Measurements from ENCODE around the gene SH3BP5L. TPM values are rescaled to one million over a fixed set of nuclear protein-coding genes. Genes with fewer than 3 reads are reported as not detected.

The SH3BP5L gene
- total and polyA plus RNA-seq, 2 of the 13 experiments (the other 11 are each of a cell fraction or from before 2014, with no cell fraction given), result 10.3 to 14.9 TPM

DNA sequence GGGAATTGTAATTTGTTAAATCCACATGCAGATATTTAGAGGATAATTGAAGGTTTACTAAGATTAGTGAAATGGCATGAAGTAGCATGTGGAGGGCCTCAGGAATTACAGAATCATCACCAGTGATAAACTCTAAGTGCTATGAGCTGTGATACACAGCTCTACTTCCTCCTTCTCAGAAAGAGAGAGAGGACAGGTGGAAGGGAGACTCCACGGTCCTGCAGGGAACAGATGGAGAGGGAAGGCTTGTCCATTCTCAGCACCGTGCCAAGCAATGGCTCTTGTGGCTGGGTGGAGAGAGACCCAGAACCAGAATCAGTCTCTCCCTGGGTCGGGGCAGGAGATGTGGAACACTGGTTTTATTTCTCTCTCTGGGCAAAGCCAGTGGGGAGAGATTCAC lies 42.3 kb downstream of the SH3BP5L start (continued):
- TF ChIP-seq, protein P1, sequence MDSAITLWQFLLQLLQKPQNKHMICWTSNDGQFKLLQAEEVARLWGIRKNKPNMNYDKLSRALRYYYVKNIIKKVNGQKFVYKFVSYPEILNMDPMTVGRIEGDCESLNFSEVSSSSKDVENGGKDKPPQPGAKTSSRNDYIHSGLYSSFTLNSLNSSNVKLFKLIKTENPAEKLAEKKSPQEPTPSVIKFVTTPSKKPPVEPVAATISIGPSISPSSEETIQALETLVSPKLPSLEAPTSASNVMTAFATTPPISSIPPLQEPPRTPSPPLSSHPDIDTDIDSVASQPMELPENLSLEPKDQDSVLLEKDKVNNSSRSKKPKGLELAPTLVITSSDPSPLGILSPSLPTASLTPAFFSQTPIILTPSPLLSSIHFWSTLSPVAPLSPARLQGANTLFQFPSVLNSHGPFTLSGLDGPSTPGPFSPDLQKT (CRISPR knock-in tag; IDR thresholded peaks at IDR 0.05; ENCODE audit: borderline replicate concordance), result no peak
- TF ChIP-seq HOXA7 (CRISPR knock-in tag; IDR thresholded peaks at IDR 0.05) (no peak), MYC (CRISPR knock-in tag; IDR thresholded peaks at IDR 0.05; ENCODE audit: borderline replicate concordance) (no peak), ZNF12 (CRISPR knock-in tag; IDR thresholded peaks at IDR 0.05) (no peak), ARNT2 (CRISPR knock-in tag; IDR thresholded peaks at IDR 0.05; ENCODE audit: low read depth) (no peak)
- TF ChIP-seq, protein P2, sequence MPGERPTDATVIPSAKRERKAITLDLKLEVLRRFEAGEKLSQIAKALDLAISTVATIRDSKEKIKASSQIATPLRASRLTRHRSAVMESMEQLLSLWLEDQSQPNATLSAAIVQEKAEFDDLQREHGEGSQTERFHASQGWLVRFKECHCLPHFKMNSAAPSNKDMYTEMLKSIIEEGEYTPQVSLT (CRISPR knock-in tag; IDR thresholded peaks at IDR 0.05; ENCODE audit: borderline replicate concordance, low read depth), result no peak
- TF ChIP-seq, protein P3, sequence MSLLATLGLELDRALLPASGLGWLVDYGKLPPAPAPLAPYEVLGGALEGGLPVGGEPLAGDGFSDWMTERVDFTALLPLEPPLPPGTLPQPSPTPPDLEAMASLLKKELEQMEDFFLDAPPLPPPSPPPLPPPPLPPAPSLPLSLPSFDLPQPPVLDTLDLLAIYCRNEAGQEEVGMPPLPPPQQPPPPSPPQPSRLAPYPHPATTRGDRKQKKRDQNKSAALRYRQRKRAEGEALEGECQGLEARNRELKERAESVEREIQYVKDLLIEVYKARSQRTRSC (CRISPR knock-in tag; IDR thresholded peaks at IDR 0.05; ENCODE audit: low read depth), result no peak
- TF ChIP-seq, protein P4, sequence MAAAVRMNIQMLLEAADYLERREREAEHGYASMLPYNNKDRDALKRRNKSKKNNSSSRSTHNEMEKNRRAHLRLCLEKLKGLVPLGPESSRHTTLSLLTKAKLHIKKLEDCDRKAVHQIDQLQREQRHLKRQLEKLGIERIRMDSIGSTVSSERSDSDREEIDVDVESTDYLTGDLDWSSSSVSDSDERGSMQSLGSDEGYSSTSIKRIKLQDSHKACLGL (CRISPR knock-in tag; IDR thresholded peaks at IDR 0.05), result no peak

DNA sequence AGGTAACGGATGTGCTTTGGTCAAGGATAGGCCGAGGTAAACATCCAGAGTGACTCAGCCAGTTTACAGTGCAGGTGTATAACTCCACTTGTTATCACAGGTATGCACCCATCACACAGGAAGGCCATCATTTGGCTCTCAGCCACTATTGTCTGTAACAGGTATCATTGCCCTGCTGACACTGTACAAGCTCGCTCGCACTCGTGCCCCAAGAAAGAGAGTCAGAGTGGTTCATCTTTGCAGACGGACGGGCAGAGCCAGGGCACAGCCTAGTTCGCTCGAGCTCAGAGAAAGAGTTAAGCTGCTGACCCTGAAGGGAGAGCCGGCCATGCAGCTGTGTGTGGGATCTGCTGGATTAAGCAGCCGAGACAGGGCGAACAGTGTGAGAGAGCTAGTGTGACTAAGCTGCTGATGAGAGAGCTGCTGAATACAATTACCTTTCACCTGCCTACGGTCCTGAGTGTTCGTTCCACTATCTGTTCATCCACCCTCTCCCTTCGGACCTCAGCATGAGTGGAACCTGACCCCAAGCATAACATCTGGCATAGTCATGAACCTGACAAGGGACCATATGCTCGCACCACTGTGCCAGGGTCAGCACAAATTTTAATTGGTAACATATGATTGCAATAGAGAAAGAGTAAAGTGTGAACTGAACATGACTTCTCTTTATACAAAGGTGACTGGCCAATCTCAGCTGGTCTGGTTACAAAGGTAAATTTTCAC lies 43.1 kb downstream of the SH3BP5L start:
- no peak overlapping the region for H2AFZ ChIP-seq (ENCODE audit: low read length)
- no peak overlapping the region for H3K27ac ChIP-seq (ENCODE audit: extremely low read length, insufficient read depth, low read length)
- ATAC-seq (no peak), DNase-seq (ENCODE audit: low spot score) (no peak), FAIRE-seq (no peak)
- H3K9me3 ChIP-seq (ENCODE audit: low read length), result peaks cover 8% of the 10 kb centered on the region
- in situ Hi-C loops (cut with HindIII; ENCODE audit: extremely low pct_ligation_motif_present, low pct_unique_long_range_greater_than_20kb), result no loop called here
- intact Hi-C loops (cut with micrococcal nuclease; ENCODE audit: unreplicated experiment), result no loop called here
- no peak overlapping the region for H3K4me2 ChIP-seq (ENCODE audit: low read depth, low read length)
- H4K20me1 ChIP-seq (ENCODE audit: insufficient read depth, low read length), result no peaks in the 10 kb centered on the region
- H3K36me3 ChIP-seq (replicated peaks in 1 of 2; ENCODE audit: control insufficient read depth in 1 of 2, insufficient read depth in 2 of 2, low read length in 2 of 2), result no peaks in the 10 kb centered on the region
- POLR2A ChIA-PET, result no interaction called here
- no peaks in the 10 kb centered on the region for H3K79me2 ChIP-seq (ENCODE audit: insufficient read depth, low read length)
- H3K27me3 ChIP-seq (ENCODE audit: control insufficient read depth in 1 of 2, insufficient read depth in 2 of 2, low read length in 2 of 2), result no peaks in the 10 kb centered on the region
- CTCF ChIA-PET (ENCODE audit: low intra/inter-chr PET ratio, low total read pairs), result no interaction called here
- no peak overlapping the region for H3K4me3 ChIP-seq (replicated peaks in 1 of 3; ENCODE audit: insufficient read depth in 1 of 3, low read depth in 2 of 3, low read length in 3 of 3)
- BruUV-seq (replicated peaks), result no TSS peak
- WGBS (ENCODE audit: low lambda C conversion rate), result 63% methylated on average over 15 of the region's 16 CpGs
- H3K4me1 ChIP-seq (ENCODE audit: insufficient read depth, low read length), result no peaks in the 10 kb centered on the region; the same call in 1 of the 2 replicates
- H3K9ac ChIP-seq (ENCODE audit: insufficient read depth, low read depth, low read length), result no peak overlapping the region
- TF ChIP-seq, protein P5, sequence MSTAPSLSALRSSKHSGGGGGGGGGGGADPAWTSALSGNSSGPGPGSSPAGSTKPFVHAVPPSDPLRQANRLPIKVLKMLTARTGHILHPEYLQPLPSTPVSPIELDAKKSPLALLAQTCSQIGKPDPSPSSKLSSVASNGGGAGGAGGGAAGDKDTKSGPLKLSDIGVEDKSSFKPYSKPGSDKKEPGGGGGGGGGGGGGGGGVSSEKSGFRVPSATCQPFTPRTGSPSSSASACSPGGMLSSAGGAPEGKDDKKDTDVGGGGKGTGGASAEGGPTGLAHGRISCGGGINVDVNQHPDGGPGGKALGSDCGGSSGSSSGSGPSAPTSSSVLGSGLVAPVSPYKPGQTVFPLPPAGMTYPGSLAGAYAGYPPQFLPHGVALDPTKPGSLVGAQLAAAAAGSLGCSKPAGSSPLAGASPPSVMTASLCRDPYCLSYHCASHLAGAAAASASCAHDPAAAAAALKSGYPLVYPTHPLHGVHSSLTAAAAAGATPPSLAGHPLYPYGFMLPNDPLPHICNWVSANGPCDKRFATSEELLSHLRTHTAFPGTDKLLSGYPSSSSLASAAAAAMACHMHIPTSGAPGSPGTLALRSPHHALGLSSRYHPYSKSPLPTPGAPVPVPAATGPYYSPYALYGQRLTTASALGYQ (CRISPR knock-in tag; IDR thresholded peaks at IDR 0.05), result no peak
- TF ChIP-seq HOXA9 (CRISPR knock-in tag; IDR thresholded peaks at IDR 0.05; ENCODE audit: borderline replicate concordance) (no peak), MTF1 (CRISPR knock-in tag; IDR thresholded peaks at IDR 0.05) (no peak), ERF (CRISPR knock-in tag; IDR thresholded peaks at IDR 0.05) (no peak), ZNF616 (CRISPR knock-in tag; IDR thresholded peaks at IDR 0.05; ENCODE audit: low read depth) (no peak), ZNF556 (CRISPR knock-in tag; IDR thresholded peaks at IDR 0.05; ENCODE audit: borderline replicate concordance) (no peak), ZNF547 (CRISPR knock-in tag; IDR thresholded peaks at IDR 0.05) (no peak), KMT2A (CRISPR knock-in tag; IDR thresholded peaks at IDR 0.05) (no peak)
- TF ChIP-seq, protein P6, sequence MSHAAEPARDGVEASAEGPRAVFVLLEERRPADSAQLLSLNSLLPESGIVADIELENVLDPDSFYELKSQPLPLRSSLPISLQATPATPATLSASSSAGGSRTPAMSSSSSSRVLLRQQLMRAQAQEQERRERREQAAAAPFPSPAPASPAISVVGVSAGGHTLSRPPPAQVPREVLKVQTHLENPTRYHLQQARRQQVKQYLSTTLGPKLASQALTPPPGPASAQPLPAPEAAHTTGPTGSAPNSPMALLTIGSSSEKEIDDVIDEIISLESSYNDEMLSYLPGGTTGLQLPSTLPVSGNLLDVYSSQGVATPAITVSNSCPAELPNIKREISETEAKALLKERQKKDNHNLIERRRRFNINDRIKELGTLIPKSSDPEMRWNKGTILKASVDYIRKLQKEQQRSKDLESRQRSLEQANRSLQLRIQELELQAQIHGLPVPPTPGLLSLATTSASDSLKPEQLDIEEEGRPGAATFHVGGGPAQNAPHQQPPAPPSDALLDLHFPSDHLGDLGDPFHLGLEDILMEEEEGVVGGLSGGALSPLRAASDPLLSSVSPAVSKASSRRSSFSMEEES (CRISPR knock-in tag; IDR thresholded peaks at IDR 0.05), result no peak
